HG02678 (cell line): ENCODE data around the gene SURF2.
"Not testable (repeated sequence)": the region's sequence is repeated elsewhere in the genome, so short reads cannot be mapped to it uniquely, and the experiment has no call there.

Experiments
- ATAC-seq: cut with Tn5 transposase; IDR thresholded peaks from one replicate; pipeline ENCODE4 v1.9.1; 2021; ENCODE audit warnings: mild to moderate bottlenecking, moderate library complexity; ENCODE audit not compliant: unreplicated experiment

The SURF2 gene

DNA sequence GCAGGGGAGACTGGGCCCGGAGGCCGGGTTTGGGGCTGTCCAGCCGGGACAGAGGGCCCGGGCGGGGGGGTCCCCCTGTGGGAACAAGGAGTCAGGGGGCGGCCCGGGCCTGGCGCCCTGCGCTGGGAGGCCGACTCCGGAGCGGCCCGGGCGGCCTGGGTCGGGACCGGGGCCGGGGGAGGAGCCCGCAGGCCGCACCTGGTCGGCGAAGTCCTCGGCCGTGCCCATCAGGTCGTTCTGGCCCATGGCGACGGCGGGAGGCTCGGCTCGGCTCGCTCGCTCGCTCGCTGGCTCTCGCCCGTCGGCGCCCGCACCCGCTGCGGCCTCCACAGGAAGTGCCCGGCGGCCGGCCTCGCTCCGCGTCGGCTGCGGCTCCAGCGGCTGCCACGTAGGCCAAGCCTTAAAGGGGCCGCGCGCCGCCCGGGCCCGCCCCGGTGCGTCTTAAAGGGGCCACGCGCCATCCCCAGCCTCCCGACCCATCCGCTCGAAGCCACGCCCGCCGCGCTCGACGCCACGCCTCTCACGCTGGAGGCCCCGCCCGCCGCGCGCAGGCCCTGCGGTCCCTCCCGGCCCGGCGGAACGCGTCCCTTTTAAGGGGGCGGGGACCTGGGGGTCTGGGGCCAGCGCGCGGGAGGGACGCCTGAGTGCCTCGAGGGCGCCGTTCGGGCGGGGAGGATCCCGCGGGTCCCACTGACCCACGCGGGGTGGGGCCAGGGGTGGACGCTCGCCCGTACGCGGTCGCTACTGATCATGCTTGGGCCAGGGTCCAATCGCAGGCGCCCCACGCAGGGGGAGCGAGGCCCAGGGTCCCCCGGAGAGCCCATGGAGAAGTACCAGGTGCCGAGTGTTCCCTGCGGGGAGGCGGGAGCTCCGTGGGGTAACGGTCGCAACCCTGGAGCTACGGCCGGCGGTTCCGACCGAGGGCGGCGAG, 19.6 kb downstream of the SURF2 start, which contains the start of the genes STKLD1 and SURF4:
STKLD1 (plus strand) TSS at position 643 of the 931 bp plus-strand sequence; CDS start at position 751, 108 bp downstream.
SURF4 (minus strand) TSS at position 337 of the 931 bp plus-strand sequence; CDS start at position 246, 91 bp downstream.
- peak; percentile 90 for ATAC-seq

DNA sequence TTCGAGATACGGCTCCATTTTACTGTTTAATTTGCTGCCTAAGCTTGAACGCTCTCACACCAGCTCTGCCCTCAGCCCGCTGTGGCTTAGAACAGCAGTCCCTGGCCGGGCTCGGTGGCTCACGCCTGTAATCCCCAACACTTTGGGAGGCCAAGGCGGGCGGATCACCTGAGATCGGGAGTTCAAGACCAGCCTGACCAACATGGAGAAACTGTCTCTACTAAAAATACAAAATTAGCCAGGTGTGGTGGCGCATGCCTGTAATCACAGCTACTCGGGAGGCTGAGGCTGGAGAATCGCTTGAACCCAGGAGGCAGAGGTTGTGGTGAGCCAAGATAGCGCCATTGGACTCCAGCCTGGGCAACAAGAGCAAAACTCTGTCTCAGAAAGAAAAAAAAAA, 20.9 kb downstream of the SURF2 start:
- ATAC-seq: not testable (repeated sequence)

DNA sequence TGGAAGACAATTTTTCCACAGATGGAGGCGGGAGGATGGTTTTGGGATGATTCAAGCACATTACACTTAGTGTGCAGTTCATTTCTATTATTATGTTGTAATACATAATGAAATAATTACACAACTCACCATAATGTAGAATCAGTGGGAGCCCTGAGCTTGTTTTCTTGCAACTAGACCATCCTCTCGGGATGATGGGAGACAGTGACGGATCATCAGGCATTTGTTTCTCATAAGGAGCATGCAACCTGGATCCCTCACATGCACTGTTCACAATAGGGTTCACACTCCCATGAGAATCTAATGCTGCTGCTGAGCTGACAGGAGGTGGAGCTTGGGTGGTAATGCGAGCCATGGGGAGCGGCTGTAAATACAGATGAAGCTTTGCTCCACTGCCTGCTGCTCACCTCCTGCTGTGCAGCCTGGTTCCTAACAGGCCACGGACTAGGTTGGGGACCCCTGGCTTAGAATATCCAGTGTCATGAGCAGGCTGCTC, 21.4 kb downstream of the SURF2 start:
- no peak for ATAC-seq

DNA sequence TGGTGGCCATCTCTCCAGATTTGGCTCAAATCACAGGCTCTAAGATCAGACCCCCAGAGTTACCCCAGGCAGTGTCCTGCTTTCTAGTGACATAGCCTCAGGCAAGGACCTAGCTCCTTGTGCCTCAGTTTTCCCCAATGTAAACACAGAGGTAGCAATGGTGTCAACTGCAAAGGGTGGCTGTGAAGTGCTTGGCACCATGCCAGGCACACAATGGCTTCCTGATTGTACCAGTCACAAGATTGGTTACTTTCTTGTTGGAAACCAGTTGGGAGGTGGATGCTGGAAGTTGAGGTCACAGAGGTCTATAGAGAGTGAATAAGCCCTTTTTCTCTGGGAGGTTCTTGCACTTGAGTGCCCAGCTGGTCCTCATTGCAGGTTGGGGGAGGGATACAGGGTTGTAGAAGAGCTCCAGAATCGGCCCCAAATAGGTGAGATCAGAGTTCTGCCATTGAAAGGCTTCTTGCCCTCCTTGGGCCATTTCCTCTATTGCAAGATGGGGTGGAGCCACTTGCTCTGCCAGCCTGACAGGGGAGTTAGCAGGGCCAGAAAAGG, 22.1 kb downstream of the SURF2 start:
- no peak for ATAC-seq

DNA sequence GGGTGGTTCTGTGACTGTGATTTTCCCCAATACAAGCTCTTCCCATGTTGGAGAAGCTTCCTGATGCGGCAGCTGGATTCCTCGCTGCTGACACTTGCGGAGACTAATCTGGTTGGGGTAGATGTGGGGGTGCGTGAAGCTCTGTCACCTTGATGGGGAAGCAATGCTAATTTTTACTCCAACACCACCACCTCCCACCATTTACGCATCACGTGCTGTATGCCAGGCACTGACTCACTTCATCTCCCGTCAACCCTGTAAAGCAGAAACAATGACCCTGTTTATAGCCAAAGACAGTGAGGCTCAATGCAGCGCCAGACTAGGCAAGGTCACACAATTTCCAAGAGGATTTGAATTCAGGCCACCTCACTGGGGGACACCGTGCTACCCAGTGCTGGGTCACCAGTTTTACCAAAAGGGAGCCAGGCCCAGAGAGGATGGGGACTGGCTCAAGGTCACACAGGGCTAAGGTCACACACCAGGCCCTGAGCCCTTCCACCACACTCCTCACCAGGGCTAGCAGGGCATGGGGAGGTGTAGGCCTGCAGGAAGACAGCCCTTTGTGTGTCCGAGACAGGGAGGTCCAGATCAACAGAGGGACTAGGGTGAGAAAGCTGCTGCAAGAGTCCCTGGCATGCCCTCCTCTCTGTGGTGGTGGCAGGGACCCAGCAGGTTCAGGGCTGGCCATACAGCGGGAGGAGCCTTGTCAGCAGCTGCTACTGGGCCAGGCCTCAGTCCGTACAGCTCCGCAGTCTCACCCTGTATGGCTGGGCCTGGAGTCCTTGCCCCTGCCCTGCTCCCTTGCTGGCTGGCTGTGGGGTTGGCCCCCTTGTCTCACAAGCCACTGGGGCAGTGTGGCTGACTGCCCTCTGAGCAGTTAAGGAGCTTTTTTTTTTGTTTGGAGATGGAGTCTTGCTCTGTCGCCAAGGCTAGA, 23.1 kb downstream of the SURF2 start:
- no peak for ATAC-seq

DNA sequence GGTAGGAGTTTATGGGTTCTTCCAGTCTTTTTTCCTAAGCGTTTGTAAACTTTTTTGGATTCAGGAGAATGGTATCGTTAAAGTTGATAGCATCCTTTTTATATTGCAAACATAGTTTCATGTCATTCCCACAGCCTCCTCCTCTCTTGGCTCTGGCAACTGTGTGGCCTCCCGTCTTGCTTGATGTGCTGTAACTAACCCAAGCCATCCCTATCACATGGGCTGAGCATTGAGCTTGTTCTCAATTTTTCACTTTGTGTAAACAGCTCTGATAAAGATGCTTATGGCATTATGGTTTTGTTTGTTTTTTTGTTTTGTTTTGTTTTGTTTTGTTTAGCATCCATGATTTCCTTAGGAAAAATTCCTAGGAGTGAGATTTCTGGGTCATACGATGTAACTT, 24.4 kb downstream of the SURF2 start:
- ATAC-seq: no peak

DNA sequence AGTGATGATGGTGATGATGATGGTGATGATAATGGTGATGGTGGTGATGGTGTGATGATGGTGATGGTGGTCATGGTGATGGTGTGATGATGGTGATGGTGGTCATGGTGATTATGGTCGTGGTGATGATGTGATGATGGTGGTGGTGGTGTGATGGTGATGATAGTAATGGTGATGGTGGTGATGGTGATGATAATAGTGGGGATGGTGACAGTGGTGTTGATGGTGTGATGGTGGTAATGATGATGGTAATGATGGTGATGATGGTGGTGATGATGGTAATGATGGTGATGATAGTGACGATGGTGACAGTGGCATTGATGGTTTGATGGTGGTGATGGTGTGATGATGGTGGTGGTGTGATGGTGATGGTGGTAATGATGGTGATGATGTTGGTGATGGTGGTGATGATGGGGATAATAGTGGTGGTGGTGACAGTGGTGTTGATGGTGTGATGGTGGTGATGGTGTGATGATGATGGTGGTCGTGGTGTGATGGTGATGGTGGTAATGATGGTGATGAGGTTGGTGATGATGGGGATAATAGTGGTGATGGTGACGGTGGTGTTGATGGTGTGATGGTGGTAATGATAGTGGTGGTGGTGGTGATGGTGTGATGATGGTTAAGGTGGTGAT, 26.3 kb downstream of the SURF2 start:
- ATAC-seq: no peak

DNA sequence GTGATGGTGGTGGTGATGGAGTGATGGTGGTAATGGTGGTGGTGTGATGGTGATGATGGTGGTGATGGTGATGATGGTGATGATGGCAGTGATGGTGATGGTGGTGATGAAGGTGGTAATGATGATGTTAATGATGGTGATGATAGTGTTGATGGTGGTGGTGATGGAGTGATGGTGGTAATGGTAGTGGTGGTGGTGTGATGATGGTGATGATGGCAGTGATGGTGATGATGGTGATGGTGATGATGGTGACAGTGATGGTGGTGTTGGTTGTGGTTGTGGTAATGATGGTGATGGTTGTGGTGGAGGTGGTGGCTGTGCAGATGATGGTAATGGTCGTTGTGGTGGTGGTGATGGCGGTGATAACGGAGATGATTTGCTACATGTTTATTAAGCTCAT, 27.1 kb downstream of the SURF2 start:
- ATAC-seq: no peak

DNA sequence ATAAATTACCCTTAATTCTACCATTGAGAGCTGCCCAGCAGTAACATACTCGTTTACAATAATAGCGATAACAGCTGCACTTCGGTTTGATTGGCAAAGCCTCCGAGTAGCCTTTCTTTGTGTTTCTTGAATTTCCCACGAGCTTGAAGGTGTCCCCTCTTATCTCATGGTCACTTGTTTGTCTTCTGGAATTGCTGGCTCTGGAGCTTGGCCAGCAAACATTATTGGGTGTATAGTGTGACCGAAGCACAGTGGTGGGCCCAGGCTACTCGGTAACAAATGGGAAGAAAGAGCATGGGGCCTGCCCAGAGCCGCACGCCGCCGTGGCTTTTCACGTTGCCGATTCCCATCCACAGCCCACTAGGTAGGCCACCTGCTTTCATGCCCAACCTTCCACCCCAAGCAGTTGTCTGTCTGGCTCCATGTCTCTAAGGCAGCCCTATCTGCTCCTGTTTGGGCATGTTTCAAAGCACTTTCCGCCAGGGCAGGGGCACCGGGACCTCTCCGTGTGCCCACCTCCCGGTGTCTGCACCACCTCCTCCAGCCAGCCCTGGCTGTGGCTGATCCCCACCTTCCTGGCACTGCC, 28.5 kb downstream of the SURF2 start:
- ATAC-seq: no peak

DNA sequence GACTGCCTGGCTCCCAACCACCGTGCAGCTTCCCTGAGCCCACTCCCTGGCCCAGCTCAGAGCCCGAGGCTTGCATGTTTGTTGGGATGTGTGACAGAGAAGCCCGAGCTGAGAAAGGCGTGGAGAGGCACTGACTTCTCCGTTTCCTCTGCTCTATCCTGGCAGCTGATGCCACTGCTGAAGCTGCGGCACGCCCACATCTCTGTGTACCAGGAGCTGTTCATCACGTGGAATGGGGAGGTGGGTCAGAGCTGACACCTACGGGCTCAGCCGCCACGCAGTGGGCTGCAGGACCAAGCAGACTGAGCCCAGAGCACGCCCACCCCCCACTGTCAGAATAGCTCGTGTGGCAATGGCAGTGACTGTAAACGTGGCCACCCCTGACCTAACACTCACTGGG, 29.1 kb downstream of the SURF2 start:
- ATAC-seq: no peak

DNA sequence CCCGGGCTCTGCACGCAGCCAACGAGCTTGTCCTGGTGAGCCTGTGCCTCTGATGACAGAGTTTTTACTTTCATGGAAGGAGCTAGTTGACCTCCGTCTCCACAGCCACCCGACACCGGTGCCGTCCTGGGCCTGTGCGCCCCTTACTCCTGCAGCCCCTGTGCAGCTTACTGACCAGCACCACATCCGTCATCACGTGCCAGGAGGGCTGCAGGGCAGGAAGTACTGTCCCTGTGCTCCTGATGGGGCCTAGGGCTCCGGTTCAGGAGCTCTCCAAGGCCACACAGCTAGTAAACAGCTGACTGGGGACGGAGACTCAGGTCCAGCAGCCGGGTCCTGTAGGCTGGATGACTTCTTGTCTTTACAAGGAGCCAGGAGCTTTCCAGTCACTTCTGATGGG, 30.0 kb downstream of the SURF2 start:
- no peak for ATAC-seq

DNA sequence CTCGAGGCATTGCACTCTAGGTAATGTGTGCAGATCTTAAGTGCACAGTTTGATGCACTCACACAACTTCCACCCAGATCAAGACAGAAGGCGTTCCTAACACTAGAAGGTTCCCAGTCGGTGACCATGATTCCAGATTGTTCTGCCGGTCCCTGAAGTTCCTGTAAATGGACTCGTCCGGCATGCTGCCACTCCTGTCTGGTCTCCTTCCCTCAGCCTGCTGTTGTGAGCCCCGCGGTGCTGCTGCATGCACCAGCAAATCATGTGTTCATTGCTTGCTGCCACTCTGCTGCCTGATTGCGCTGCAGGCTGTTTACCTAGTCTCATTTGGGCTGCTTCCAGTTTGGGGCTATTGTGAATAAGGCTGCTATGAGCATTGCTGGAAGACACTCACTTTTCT, 31.3 kb downstream of the SURF2 start:
- ATAC-seq: no peak

DNA sequence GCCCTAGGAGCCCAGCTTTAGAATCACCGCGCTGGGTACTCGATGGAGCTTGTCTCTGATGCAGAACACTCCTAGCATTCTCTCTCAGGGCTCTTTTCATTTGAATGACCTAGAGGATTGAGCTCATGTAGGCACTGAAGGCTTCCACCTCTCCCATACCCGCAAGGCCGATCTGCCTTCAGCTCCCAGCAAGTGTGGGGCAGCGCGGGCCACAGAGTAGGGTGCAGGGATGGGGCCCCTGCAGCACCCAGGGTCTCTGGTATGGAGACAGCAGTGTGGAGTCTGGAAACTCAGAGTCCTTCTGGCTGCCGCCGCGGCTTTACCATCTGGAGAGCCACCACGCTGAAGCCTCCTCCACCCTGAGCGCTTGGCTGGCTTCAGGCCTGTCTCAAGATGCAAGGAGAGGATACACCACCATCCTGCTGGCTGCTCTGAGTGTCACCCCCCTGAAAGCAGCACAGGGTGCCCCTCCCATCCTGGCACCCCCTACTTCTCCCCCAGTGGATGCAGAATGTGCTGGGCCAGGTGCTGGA, 32.7 kb downstream of the SURF2 start:
- no peak for ATAC-seq

DNA sequence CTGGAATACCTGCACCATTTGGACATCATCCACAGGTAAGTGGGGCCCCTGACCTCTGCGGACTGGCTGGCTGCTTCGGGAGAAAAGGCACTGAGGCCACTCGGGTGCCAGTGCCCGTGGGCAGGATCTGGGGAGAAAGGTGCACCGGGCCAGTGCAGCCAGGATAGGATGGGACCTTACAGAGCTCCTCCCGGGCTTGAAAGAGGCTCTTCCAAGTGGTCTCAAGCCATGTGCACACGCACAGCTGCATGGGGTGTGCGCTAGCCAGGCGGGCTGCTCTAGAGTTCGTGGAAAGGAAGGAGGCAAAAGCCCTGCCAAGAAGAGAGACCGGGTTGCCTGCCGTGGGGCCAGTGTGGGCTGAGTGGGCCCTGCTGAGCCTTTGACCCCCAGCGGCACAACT, 33.2 kb downstream of the SURF2 start:
- ATAC-seq: no peak

DNA sequence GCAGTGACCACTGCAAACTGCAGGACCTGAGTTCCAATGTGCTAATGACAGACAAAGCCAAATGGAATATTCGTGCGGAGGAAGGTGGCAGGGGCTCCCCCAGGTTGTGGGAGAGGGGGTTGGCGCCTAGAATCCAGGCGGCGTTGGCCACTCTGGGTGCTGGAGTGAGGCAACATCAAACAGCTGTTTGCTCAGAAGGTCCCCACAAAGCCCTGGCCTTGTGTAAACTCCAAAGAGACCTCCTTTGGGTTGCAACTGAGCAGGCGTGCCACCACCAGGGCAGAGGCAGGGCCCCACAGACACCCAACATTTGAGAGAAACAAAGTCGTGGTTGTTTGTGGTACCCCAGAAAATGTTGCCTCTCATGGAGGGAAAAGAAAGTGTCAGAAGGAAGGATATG, 34.4 kb downstream of the SURF2 start:
- ATAC-seq: no peak

DNA sequence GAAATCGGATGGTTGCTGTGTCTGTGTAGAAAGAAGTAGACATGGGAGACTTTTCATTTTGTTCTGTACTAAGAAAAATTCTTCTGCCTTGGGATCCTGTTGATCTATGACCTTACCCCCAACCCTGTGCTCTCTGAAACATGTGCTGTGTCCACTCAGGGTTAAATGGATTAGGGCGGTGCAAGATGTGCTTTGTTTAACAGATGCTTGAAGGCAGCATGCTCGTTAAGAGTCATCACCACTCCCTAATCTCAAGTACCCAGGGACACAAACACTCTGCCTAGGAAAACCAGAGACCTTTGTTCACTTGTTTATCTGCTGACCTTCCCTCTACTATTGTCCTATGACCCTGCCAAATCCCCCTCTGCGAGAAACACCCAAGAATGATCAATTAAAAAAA, 35.1 kb downstream of the SURF2 start:
- not testable (repeated sequence) for ATAC-seq

DNA sequence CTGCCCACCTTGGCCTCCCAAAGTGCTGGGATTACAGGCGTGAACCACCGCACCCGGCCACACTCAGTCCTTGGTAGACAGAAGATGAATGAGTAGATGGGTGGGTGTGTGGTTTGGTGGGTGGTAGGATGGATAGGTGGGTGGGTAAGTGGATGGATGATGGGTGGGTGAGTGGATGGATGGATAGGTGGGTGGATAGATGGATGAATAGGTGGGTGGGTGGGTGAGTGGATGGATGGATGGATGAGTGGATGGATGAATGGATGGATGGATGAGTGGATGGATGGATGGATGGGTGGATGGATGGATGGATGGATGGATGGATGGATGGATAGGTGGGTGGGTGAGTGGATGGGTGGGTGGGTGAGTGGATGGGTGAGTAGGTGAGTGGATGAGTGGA, 36.0 kb downstream of the SURF2 start:
- not testable (repeated sequence) for ATAC-seq

DNA sequence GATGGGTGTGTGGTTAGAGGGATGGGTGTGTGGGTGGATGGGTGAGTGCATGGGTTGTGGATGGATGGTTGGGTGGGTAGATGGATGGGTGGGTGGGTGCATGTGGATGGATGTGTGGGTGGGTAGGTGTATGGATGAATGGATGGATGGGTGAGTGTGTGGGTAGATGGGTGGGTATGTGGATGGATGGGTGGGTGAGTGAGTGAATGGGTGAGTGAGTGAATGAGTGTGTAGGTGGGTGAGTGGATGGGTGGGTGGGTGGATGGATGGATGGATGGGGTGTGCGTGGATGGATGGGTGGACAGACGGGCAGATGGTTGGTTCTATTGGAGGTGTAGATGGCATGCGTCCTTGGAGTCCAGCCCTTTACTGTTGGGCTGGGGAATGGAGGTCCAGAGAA, 37.0 kb downstream of the SURF2 start:
- no peak for ATAC-seq

DNA sequence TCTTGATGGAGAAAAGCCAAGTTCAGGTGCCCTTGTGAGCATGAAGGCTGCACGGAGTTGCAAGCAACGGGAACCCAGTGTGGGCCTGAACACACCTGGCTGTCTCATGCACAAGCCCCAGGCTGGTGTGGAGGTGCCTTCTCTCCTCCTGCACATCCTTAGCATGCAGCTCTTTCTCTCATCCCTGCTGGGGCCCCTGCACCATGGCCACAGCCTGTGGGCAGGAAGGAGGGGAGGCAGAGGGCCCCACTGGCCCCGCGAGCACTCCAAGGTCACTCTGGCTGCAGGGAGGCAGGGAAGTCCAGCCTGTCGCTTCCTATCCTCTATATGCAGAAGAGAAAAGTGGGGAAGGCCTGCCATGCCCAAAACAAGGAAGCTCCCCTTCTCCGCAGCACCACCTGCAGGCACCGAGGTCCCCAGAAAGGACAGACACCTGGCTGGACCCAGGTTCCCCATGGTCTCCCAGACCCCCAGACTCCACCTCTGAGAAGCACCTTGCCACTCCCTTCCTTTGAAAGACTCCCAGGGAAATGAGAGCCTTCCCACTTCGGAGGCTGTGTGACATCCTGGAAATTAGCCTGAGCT, 38.4 kb downstream of the SURF2 start:
- no peak for ATAC-seq

DNA sequence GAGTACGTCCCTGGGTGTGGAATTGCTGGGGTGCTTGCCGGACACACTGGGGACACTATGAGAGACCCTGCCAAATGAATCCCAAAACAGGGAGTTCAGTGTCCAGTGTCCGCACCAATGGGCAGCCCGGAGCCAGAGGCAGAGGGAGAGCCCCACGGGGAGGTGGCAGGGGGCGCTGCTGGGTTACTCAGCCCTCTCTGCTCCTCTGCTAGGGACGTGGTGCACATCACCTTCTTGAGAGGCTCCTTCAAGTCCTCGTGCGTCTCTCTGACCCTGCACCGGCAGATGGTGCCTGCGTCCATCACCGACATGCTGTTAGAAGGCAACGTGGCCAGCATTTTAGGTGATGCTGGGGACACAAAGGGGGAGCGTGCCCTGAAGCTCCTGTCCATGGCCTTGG, 40.6 kb downstream of the SURF2 start:
- no peak for ATAC-seq
